ENCODE measurements around the gene TMEM11. TPM values are rescaled to one million over a fixed set of nuclear protein-coding genes. Genes with fewer than 3 reads are reported as not detected.

Gene TMEM11
- total and polyA plus RNA-seq, 4 donors: 9.3 to 20.8 (median 11.6) TPM

GRCh38 chr17:21199311-21199710 is 14.7 kb downstream of the TMEM11 start:
- no peak for DNase-seq (ENCODE audit: low spot score)
- H3K9me3 ChIP-seq (ENCODE audit: control insufficient read depth in 4 of 4, low read length in 3 of 4): no peaks in the 10 kb centered on the region
- H3K4me1 ChIP-seq (ENCODE audit: control insufficient read depth in 4 of 4, insufficient read depth in 4 of 4, low read length in 3 of 4): peaks cover 0 to 3% (median 0%) of the 10 kb centered on the region in 4 donors
- no peak for TF ChIP-seq SP1 (IDR thresholded peaks at IDR 0.05)
- TF ChIP-seq NR2F2 (IDR thresholded peaks at IDR 0.05): no peak
- TF ChIP-seq GABPA (IDR thresholded peaks at IDR 0.05 in 1 of 2, conservative IDR thresholded peaks at IDR 0.05 in 1 of 2): no peak
- TF ChIP-seq, protein P1, sequence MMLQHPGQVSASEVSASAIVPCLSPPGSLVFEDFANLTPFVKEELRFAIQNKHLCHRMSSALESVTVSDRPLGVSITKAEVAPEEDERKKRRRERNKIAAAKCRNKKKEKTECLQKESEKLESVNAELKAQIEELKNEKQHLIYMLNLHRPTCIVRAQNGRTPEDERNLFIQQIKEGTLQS (IDR thresholded peaks at IDR 0.05): no peak
- TF ChIP-seq, protein P2, sequence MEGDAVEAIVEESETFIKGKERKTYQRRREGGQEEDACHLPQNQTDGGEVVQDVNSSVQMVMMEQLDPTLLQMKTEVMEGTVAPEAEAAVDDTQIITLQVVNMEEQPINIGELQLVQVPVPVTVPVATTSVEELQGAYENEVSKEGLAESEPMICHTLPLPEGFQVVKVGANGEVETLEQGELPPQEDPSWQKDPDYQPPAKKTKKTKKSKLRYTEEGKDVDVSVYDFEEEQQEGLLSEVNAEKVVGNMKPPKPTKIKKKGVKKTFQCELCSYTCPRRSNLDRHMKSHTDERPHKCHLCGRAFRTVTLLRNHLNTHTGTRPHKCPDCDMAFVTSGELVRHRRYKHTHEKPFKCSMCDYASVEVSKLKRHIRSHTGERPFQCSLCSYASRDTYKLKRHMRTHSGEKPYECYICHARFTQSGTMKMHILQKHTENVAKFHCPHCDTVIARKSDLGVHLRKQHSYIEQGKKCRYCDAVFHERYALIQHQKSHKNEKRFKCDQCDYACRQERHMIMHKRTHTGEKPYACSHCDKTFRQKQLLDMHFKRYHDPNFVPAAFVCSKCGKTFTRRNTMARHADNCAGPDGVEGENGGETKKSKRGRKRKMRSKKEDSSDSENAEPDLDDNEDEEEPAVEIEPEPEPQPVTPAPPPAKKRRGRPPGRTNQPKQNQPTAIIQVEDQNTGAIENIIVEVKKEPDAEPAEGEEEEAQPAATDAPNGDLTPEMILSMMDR (IDR thresholded peaks at IDR 0.05; ENCODE audit: low read depth, low read length, missing input control): no peak
- no peak for TF ChIP-seq FOXA2 (IDR thresholded peaks at IDR 0.05)
- no peak for TF ChIP-seq YY1 (IDR thresholded peaks at IDR 0.05)
- no peak for TF ChIP-seq RAD21 (IDR thresholded peaks at IDR 0.05)
- no peak for TF ChIP-seq FOXA1 (IDR thresholded peaks at IDR 0.05)
- no peak for TF ChIP-seq REST (IDR thresholded peaks at IDR 0.05)
- no peak for TF ChIP-seq MAX (IDR thresholded peaks at IDR 0.05)
- 77% methylated on average over 9 of the region's 9 CpGs for WGBS
- H3K36me3 ChIP-seq (ENCODE audit: control insufficient read depth in 4 of 4, insufficient read depth in 3 of 4, low read depth in 1 of 4, low read length in 3 of 4): peaks cover 5 to 18% (median 11%) of the 10 kb centered on the region in 4 donors
- H3K9ac ChIP-seq (ENCODE audit: low read depth in 1 of 2, low read length in 2 of 2): no peak overlapping the region
- no peak overlapping the region for H3K27ac ChIP-seq (ENCODE audit: low read depth in 1 of 2, low read length in 2 of 2)
- no peaks in the 10 kb centered on the region for H3K27me3 ChIP-seq (ENCODE audit: control insufficient read depth in 4 of 4, insufficient read depth in 4 of 4, low read length in 3 of 4)
- no peak overlapping the region for H3K4me3 ChIP-seq (ENCODE audit: low read depth in 1 of 3, low read length in 3 of 3)

- WGBS: 96% methylated on average over 20 of the region's 20 CpGs
- H3K36me3 ChIP-seq (ENCODE audit: control insufficient read depth in 4 of 4, insufficient read depth in 3 of 4, low read depth in 1 of 4, low read length in 3 of 4): peaks cover 5 to 18% (median 11%) of the 10 kb centered on the region in 4 donors
- H3K27ac ChIP-seq (ENCODE audit: low read depth in 1 of 2, low read length in 2 of 2): no peak overlapping the region
- H3K9me3 ChIP-seq (ENCODE audit: control insufficient read depth in 4 of 4, low read length in 3 of 4): no peaks in the 10 kb centered on the region
- H3K9ac ChIP-seq (ENCODE audit: low read depth in 1 of 2, low read length in 2 of 2): no peak overlapping the region
- no peak overlapping the region for H3K4me3 ChIP-seq (ENCODE audit: low read depth in 1 of 3, low read length in 3 of 3)
- TF ChIP-seq FOXA1 (IDR thresholded peaks at IDR 0.05) (no peak), GABPA (IDR thresholded peaks at IDR 0.05 in 1 of 2, conservative IDR thresholded peaks at IDR 0.05 in 1 of 2) (no peak), FOXA2 (IDR thresholded peaks at IDR 0.05) (no peak), SP1 (IDR thresholded peaks at IDR 0.05) (no peak), REST (IDR thresholded peaks at IDR 0.05) (no peak), ZBTB33 (IDR thresholded peaks at IDR 0.05) (no peak), MAX (IDR thresholded peaks at IDR 0.05) (no peak), HNF4G (IDR thresholded peaks at IDR 0.05) (no peak)
- no peak for DNase-seq (ENCODE audit: low spot score)
- H3K4me1 ChIP-seq (ENCODE audit: control insufficient read depth in 4 of 4, insufficient read depth in 4 of 4, low read length in 3 of 4): peaks cover 0 to 3% (median 0%) of the 10 kb centered on the region in 4 donors
- no peaks in the 10 kb centered on the region for H3K27me3 ChIP-seq (ENCODE audit: control insufficient read depth in 4 of 4, insufficient read depth in 4 of 4, low read length in 3 of 4)
Observed at GRCh38 chr17:21198411-21198810, 15.6 kb downstream of the TMEM11 start.

All from liver (tissue), 9 donors.